ENCODE results near the gene TMEM272.

DNA sequence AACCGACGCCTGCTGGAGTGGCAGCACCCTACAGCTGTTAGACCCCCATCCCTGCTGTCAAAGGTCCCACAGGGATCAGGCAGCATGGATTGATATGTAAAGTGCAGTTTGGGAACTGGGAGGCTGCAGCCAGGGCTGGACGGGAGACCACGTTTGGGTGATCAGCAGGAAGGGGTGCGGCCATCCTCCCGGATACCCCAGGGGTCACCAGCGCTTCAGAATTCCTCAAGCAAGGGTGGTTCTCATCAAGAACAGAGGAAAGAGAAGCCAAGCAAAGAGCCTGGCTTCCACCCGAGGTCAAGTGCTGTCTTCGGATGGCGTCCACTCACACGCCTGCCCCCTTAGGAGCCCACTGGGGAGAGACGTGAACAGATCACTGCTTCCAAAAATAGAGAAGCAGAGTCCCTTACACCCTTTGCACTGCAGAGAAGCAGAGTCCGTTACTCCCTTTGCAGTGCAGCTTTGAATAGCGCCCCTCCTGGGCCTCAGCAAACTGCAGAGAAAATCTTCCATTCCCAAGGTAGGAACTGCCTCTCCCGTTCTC lies 76.5 kb downstream of the TMEM272 start:
- TF ChIP-seq POLR2A (IDR thresholded peaks at IDR 0.05; ENCODE audit: borderline replicate concordance, extremely low read depth, insufficient read depth, insufficient read length) = no peak
- TF ChIP-seq, protein P1, sequence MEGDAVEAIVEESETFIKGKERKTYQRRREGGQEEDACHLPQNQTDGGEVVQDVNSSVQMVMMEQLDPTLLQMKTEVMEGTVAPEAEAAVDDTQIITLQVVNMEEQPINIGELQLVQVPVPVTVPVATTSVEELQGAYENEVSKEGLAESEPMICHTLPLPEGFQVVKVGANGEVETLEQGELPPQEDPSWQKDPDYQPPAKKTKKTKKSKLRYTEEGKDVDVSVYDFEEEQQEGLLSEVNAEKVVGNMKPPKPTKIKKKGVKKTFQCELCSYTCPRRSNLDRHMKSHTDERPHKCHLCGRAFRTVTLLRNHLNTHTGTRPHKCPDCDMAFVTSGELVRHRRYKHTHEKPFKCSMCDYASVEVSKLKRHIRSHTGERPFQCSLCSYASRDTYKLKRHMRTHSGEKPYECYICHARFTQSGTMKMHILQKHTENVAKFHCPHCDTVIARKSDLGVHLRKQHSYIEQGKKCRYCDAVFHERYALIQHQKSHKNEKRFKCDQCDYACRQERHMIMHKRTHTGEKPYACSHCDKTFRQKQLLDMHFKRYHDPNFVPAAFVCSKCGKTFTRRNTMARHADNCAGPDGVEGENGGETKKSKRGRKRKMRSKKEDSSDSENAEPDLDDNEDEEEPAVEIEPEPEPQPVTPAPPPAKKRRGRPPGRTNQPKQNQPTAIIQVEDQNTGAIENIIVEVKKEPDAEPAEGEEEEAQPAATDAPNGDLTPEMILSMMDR (IDR thresholded peaks at IDR 0.05 in 2 of 3, conservative IDR thresholded peaks at IDR 0.05 in 1 of 3; ENCODE audit: borderline replicate concordance in 1 of 3, insufficient read depth in 1 of 3, low read depth in 2 of 3, low read length in 2 of 3) = no peak
- TF ChIP-seq, protein P2, sequence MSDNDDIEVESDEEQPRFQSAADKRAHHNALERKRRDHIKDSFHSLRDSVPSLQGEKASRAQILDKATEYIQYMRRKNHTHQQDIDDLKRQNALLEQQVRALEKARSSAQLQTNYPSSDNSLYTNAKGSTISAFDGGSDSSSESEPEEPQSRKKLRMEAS (IDR thresholded peaks at IDR 0.05) = no peak
- no peak for TF ChIP-seq SIN3A (IDR thresholded peaks at IDR 0.05; ENCODE audit: low read depth)
- TF ChIP-seq ELF1 (IDR thresholded peaks at IDR 0.05; ENCODE audit: borderline replicate concordance, low read depth) = no peak
- TF ChIP-seq EZH2phosphoT487 (IDR thresholded peaks at IDR 0.05; ENCODE audit: borderline replicate concordance) = no peak
- no peak for TF ChIP-seq TCF7L2 (IDR thresholded peaks at IDR 0.05; ENCODE audit: borderline replicate concordance, extremely low read depth, insufficient read depth, insufficient read length)
- TF ChIP-seq ZFX (IDR thresholded peaks at IDR 0.05) = no peak
- TF ChIP-seq JUND (IDR thresholded peaks at IDR 0.05) = no peak
- no peak for TF ChIP-seq EZH2 (IDR thresholded peaks at IDR 0.05)
- TF ChIP-seq, protein P3, sequence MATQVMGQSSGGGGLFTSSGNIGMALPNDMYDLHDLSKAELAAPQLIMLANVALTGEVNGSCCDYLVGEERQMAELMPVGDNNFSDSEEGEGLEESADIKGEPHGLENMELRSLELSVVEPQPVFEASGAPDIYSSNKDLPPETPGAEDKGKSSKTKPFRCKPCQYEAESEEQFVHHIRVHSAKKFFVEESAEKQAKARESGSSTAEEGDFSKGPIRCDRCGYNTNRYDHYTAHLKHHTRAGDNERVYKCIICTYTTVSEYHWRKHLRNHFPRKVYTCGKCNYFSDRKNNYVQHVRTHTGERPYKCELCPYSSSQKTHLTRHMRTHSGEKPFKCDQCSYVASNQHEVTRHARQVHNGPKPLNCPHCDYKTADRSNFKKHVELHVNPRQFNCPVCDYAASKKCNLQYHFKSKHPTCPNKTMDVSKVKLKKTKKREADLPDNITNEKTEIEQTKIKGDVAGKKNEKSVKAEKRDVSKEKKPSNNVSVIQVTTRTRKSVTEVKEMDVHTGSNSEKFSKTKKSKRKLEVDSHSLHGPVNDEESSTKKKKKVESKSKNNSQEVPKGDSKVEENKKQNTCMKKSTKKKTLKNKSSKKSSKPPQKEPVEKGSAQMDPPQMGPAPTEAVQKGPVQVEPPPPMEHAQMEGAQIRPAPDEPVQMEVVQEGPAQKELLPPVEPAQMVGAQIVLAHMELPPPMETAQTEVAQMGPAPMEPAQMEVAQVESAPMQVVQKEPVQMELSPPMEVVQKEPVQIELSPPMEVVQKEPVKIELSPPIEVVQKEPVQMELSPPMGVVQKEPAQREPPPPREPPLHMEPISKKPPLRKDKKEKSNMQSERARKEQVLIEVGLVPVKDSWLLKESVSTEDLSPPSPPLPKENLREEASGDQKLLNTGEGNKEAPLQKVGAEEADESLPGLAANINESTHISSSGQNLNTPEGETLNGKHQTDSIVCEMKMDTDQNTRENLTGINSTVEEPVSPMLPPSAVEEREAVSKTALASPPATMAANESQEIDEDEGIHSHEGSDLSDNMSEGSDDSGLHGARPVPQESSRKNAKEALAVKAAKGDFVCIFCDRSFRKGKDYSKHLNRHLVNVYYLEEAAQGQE (IDR thresholded peaks at IDR 0.05; ENCODE audit: low read depth) = no peak
- TF ChIP-seq SP1 (IDR thresholded peaks at IDR 0.05; ENCODE audit: low read depth) = no peak
